Fibroblast of skin of right biceps (primary cell): ENCODE data around the gene TPRA1.
"Not testable (repeated sequence)": the region's sequence is repeated elsewhere in the genome, so short reads cannot be mapped to it uniquely, and the experiment has no call there.

ENCODE experiments used
- DNase-seq: peaks from one replicate; pipeline ENCODE4 v3.0.0-alpha.2; 2013

TPRA1 gene

GRCh38 chr3:127535106-127535785 lies 55.3 kb downstream of the TPRA1 start:
- no peak for DNase-seq

DNA sequence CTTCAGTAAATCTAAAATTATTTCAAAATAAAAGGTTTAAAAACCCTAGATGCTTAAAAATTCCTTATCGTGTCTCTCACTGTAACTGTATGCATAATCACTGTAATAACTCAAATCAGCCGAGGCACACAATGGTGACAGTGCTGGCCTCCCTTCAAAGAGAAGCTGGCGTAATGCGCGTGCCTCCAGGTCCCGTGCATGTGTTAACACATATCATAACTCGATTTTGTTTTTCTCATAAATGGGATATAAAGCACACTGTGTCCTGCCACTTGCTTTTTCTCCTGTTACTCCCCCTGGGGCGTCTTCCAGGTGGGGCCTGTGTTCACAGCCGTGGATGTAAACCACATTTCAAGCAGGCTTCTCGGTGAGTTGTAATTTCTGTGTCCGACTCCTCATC lies 56.0 kb downstream of the TPRA1 start:
- no peak for DNase-seq

GRCh38 chr3:127534161-127534451 lies 56.4 kb downstream of the TPRA1 start:
- no peak for DNase-seq

- no peak for DNase-seq
Measured at GRCh38 chr3:127532561-127533203, 57.9 kb downstream of the TPRA1 start.

GRCh38 chr3:127531821-127532220 lies 58.7 kb downstream of the TPRA1 start:
- DNase-seq, result no peak

GRCh38 chr3:127530863-127531262 lies 59.7 kb downstream of the TPRA1 start:
- DNase-seq, result not testable (repeated sequence)

- no peak for DNase-seq
Measured at GRCh38 chr3:127529346-127530188, 61.0 kb downstream of the TPRA1 start.

DNA sequence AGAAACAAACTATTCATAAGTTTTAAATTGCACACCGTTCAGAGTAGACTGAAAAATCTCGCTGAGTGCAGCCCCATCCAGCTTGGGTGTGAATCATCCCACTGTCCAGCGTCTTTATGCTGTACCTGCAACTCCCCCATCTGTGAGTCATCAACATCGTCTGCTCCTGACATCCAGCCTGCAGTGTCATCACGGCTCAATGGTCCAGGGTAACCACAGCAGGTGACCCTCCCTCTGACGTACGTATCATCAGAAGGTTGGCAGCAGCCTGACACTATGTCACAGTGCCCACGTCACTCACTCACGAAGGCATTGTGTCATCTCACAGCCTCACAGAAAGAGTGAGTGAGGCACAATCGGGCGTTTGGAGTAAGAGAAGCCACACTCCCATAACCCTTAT lies 65.2 kb downstream of the TPRA1 start:
- DNase-seq, result peak; percentile 55

DNA sequence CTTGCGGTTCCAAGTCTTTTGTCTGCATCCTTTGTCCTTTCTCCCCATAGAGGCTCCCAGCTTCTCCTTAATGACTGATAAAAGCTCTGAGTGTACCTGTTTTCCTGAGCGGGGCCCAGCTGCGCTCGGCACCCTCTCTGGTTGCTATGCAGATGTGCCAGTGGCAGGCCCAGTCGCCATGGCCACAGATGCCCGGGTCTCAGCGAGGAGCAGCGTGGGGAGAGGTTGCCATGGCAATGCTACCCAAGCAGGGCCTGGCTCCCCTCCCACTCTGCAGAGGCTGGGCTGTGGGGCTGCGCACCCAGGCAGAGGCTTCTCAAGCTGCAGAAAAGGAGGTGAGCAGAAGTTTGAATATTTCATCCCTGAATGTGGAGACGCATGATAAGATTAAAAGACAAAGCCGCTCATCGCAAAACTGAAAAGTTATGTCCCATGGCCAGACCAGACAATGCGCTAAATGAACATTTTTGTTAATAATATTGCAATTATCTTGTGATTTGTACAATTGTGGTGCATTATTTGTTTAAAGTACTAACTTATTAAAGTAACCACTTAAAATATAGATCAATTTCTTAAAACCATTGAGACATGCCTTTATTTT lies 66.1 kb downstream of the TPRA1 start:
- no peak for DNase-seq
